GM18868 (cell line): ENCODE results near the gene KRT75.

Experiments used
- ATAC-seq: cut with Tn5 transposase; IDR thresholded peaks from one replicate; pipeline ENCODE4 v1.9.1; 2021; ENCODE audit warnings: mild to moderate bottlenecking, moderate library complexity; ENCODE audit not compliant: unreplicated experiment

The KRT75 gene

GRCh38 chr12:52395761-52396434, 38.3 kb downstream of the KRT75 start:
- no peak for ATAC-seq

DNA sequence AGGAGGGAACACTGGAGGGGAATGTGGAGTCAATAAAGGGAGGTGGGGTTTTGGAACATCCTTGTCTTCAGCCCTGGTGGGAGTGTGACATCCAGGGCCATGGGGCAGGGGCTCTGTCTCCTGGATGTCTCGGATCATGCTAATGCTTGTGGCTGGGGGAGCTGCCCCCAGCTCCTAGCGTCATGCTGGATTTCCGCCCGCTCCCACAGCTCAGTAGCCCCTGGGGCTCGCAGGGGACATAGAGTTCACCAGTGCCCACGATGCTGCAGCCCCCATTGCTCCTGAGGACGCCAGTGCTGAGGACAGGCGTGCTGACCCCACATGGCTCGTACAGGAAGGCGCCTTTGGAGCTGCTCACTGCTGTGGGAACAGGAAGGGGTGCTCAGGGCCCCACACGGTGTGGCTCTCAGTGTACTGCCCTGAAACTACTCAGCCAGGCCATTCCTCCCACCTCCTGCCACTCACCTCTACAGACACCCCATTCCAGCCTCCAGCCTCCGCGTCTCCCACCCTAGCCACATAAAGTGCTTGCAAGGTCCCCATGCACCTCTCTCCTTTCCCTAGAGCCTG, 39.2 kb downstream of the KRT75 start:
- no peak for ATAC-seq

DNA sequence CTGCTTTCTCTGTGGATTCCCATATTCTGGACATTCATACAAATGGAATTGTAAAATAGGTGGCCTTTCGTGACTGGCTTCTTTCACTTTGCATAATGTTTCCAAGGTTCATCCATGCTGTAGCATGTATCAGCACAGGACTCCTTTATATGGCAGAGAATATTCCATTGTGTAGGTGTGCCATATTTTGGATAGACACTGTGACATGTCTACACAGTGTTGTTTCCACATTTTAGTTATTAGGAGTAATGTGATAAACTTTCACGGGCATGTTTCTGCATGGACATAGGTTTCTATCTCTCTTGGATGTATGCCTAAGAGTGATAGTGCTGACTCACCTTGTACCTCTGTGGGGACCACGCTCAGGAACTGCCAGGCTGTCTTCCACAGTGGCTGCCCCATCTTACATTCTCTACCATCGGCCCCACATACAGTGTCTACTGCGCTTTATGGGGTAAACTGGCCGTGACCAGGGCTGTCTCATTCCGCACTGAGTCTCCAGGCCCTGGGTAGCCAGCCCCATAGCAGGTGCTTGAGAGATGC, 41.6 kb downstream of the KRT75 start:
- ATAC-seq = no peak

DNA sequence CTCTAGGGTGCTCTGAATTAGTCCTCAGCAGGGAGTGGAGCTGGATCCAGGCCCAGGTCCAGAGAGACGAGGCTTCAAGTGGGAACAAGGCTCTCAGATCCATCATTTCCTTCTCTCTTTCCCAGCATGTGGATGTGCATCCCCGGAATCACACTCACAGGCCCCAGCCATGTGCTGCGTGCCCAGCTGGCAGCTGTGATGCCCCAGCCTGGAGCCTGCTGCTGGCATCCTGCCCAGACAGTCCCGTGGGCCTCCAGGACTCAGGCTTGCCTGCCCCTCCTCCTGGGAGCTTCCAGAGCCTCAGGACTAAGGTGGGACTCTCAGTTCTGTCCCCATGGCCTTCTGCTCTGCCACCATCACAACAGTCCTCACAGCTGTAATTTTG, 42.6 kb downstream of the KRT75 start:
- ATAC-seq = no peak

DNA sequence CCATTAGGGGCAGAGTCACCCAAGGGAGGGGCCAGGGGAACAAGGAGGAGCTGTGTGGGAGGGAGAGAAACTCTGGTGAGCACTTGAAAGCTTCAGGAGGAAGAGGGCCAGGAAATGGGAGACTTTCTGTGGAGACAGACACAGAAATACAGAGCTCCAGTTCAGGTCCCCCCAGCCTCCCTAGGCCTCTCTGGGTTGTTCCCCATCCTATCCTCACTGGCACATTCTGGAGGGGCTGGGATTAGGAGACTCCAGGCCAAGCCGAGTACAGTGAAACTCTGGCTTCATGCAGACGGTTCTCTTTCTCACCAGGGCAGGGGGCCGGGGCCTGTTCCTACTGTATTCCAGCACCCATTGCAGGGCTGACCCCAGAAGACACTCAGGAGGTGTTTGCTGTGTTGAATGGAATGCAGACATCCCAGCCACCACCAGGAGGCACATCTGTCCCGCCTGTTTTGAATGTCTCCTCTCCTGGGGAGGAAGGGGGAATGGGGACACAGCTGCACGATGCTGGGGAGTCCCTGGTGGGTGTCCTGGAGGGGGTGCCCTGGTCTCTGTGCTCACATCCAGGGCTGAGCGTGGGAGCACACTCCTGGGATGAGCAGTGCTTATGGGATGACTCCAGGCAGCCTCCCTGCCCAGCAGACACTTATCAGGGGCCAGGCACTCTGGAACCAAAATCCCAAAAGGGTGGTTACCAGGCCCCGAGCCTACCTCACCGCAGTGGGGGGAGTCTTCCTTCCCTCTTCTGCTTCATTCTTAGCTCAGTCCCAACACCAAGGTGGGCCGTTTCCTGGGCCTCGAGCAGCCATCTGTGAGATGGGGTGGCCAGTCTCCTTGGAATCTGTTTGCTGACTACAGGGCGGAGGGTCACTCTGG, 43.2 kb downstream of the KRT75 start:
- ATAC-seq = no peak

DNA sequence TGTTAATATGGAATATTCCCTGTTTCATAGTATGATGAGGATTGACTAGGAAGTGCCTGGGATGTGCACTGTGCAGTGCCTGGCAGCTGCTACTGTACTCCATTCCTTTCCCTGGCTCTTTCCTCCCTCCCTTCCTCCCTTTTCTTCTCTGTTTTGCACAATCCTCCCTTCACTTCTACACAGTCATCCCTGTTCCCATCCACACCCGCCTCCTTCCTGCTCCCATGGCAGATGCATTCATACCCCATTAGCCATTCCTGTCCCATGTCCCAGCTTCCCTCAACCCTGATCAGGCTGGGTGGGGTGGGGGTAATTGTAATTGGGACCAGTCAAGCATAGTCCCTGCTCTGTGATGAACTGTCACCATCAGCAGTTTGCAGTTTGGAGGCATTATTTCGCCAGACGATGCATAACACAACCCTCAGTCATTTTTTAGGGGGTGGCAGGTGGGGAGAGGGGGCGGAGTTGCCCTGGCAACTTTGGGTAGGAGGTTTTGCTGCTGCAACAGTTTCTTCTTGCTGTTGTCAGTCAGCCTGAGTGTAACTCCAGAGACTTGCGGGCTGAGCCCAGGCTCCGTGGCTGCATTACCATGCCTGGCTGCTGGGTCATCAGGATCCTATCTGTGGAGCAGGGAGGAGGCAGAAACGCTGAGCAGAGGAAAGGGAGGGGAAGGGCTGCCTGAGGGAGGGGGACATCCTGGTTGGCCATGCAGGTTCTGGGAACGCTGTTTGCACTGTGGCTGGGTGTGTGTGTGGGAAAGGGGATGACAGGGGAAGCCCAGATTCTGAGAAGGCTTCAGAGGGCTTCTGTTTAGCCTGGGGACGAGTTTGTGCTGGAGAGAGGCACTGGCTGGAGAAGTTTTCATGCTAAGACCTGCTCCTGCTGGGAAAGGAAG, 44.6 kb downstream of the KRT75 start:
- no peak for ATAC-seq

GRCh38 chr12:52387859-52388258, 46.3 kb downstream of the KRT75 start:
- no peak for ATAC-seq

GRCh38 chr12:52385226-52385702, 48.9 kb downstream of the KRT75 start, which contains the start of gene KRT84:
Gene KRT84 (minus strand): TSS chr12:52385652. CDS start chr12:52385585, 67 bp downstream.
- no peak for ATAC-seq

DNA sequence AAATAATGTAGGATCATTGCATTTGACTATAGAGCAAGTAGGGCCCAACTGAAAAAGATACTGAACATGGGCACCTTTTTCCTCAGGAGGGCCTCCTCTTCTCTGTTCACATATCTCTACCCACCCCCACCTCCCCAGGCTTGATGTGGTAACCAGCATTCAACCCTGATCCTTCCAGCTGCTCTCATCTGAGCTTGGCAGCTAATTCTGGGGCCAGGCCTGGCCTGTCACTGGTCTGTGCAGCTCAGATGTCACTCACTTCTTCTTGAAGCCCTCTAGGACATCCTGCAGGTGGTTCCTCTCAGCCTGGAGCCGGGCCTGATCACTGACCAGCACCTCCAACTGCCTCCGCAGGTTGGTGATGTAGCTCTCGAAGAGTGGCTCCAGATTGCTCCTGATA, 50.8 kb downstream of the KRT75 start:
- ATAC-seq = no peak

DNA sequence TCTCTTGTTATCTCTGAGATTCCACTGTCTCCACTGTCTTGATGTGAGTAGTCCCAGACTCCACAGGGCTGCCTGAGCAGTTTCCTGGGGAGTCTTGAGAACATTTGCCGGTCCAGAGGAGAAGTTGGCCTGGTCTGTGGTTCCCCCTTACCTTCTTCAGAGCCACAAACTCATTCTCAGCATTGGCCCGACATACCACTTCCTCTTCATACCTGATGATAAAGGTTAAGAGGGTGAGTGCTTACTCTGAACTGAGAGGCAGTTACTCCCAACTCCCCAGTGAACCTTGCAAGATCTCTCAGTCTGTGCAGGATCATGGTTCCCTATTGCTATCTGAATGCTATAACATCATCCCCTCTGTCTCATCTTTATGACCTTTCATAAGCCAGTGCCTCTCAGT, 51.3 kb downstream of the KRT75 start:
- ATAC-seq = no peak

- ATAC-seq = no peak
Observed at GRCh38 chr12:52381206-52381605, 53.0 kb downstream of the KRT75 start.

DNA sequence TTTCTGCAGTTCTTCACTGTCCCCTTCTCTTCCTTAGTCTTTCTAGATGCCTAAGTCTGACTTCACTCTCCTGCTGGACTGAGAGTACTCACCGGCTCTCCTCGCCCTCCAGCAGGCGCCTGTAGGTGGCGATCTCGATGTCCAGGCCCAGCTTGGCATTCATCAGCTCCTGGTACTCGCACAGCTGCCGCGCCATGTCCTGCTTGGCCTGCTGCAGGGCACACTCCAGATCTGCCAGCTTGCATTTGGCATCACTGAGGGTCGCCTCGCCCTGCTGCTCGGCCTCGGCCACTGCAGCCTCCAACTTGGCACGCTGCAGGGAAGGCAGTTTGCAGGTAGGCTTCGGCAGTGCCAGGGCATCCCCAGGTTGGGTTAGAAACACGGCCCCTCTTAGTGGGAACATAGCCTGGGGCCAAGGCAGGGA, 53.9 kb downstream of the KRT75 start:
- ATAC-seq = no peak

- no peak for ATAC-seq
Observed at GRCh38 chr12:52379536-52379935, 54.6 kb downstream of the KRT75 start.

GRCh38 chr12:52378091-52378490, 56.1 kb downstream of the KRT75 start:
- ATAC-seq = no peak

DNA sequence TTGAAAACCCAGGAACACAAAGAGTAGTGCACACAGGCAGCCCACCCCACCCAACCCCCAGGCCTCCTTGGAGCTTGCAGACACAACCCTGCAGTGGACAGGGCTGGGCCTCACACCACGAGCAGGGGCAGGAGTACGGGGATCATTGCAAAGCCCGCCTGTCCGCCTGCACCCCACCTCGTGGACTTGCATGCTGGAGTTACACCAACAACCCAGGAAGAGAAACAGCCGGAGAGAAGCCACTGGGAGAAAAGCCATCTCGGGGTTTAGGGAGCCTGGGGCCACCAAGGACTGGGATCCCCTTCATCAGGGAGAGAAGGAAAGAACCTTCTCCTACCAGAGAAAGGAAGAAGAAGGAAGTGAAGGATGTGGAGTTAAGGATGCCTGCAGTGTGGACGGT, 56.9 kb downstream of the KRT75 start:
- ATAC-seq = no peak
